A549 (cell line): ENCODE results near the gene CAPNS2. TPM values are rescaled to one million over a fixed set of nuclear protein-coding genes. Genes with fewer than 3 reads are reported as not detected.

Experiments used
- ATAC-seq, 2 experiments: fragments of 200-7000 bp in 1 of 2; fragments of >200 bp in 1 of 2; cut with Nextera tagmentation in 1 of 2; cut with Tn5 transposase in 1 of 2; 3 replicates each; pipeline versions ENCODE4 v1.8.0 to v1.9.1; 2018 to 2020; ENCODE audit warnings: mild to moderate bottlenecking in 1 of 2, moderate library complexity in 1 of 2
- CTCF ChIA-PET: fragments of 300-600 bp; sonication (Branson Sonifier 250); formaldehyde crosslinking; extraction: SDS; loops from one replicate; lab custom pipeline; 2021; ENCODE audit warnings: antibody characterized with exemption, inconsistent platforms; lab: Yijun Ruan, JAX
- POLR2A ChIA-PET: fragments of 350-600 bp; formaldehyde crosslinking; extraction: SDS; loops from one replicate; lab custom pipeline; 2021; ENCODE audit warnings: antibody characterized with exemption, inconsistent platforms; lab: Yijun Ruan, JAX
- DNase-seq, 2 experiments: peaks; one replicate each; pipeline versions ENCODE4 v3.0.0 to v3.0.0-alpha.2; 2011 to 2016; ENCODE audit warnings: low read depth in 1 of 2, low spot score in 1 of 2
- FAIRE-seq: peaks from 2 replicates; lab custom pipeline; 2011; peaks lifted over from hg19 to GRCh38; lab: Jason Lieb, UNC
- H3K27ac ChIP-seq, 2 experiments: fragments of >200 bp; sonication (Bioruptor Twin); formaldehyde crosslinking; 3 replicates each; pipeline ENCODE4 v1.5.1; 2016 to 2017
- H3K4me1 ChIP-seq: fragments of >200 bp; sonication (Bioruptor Twin); formaldehyde crosslinking; 3 replicates; pipeline ENCODE4 v1.6.1; 2016
- H3K4me2 ChIP-seq: fragments of >200 bp; sonication (Bioruptor Twin); formaldehyde crosslinking; 3 replicates; pipeline ENCODE4 v1.6.1; 2016
- H3K4me3 ChIP-seq: fragments of >200 bp; sonication (Bioruptor Twin); formaldehyde crosslinking; 3 replicates; pipeline ENCODE4 v1.5.1; 2016
- H3K9me3 ChIP-seq: fragments of >200 bp; sonication (Bioruptor Twin); formaldehyde crosslinking; 3 replicates; pipeline ENCODE4 v1.6.1; 2016
- BCL3 ChIP-seq: fragments of >200 bp; sonication (Bioruptor Twin); formaldehyde crosslinking; IDR thresholded peaks from 3 replicates; pipeline ENCODE4 v1.6.1; 2016
- BHLHE40 ChIP-seq: IDR thresholded peaks from 2 replicates; pipeline ENCODE4 v1.6.1; 2012; ENCODE audit warnings: low read depth, low read length, inconsistent platforms
- CBX8 ChIP-seq: fragments of 200-600 bp; sonication (generic); IDR thresholded peaks from 2 replicates; pipeline ENCODE4 v1.6.1; 2016
- CHD4 ChIP-seq: fragments of 200-600 bp; sonication (generic); IDR thresholded peaks from 2 replicates; pipeline ENCODE4 v1.6.1; 2016; ENCODE audit warnings: antibody characterized with exemption, mild to moderate bottlenecking, borderline replicate concordance
- EP300 ChIP-seq, 2 experiments: fragments of >200 bp; sonication (Bioruptor Twin); formaldehyde crosslinking; IDR thresholded peaks; 2 replicates in 1 of 2; 3 replicates in 1 of 2; pipeline ENCODE4 v1.6.1; 2016 to 2017
- ESRRA ChIP-seq: fragments of 150-350 bp; IDR thresholded peaks from 2 replicates; pipeline ENCODE4 v1.6.1; 2014; ENCODE audit warnings: mild to moderate bottlenecking, low read length, borderline replicate concordance
- FOSB ChIP-seq: fragments of 250-450 bp; sonication (Bioruptor Pico); IDR thresholded peaks from 2 replicates; pipeline ENCODE4 v1.5.0; 2020; ENCODE audit warnings: mild to moderate bottlenecking, moderate library complexity
- FOSL2 ChIP-seq, 2 experiments: fragments of 450-650 bp in 1 of 2; fragments of >200 bp in 1 of 2; sonication (Bioruptor Twin) in 1 of 2; formaldehyde crosslinking; IDR thresholded peaks; 2 replicates each; pipeline versions ENCODE4 v1.5.0 to v1.6.1; 2016 to 2020; ENCODE audit warnings: mild to moderate bottlenecking in 1 of 2, moderate library complexity in 1 of 2
- GATA3 ChIP-seq: IDR thresholded peaks from 2 replicates; pipeline ENCODE4 v1.6.1; 2012; ENCODE audit warnings: borderline replicate concordance
- HES2 ChIP-seq: fragments of >200 bp; sonication (Bioruptor Twin); formaldehyde crosslinking; IDR thresholded peaks from 2 replicates; pipeline ENCODE4 v1.6.1; 2016
- HMGXB4 ChIP-seq: fragments of 250-450 bp; sonication (Bioruptor Pico); IDR thresholded peaks from 2 replicates; pipeline ENCODE4 v1.5.0; 2021; ENCODE audit warnings: mild to moderate bottlenecking, moderate library complexity, borderline replicate concordance
- KDM1A ChIP-seq: fragments of 200-600 bp; sonication (generic); IDR thresholded peaks from 2 replicates; pipeline ENCODE4 v1.6.1; 2016; ENCODE audit warnings: low read depth, mild to moderate bottlenecking
- MAX ChIP-seq: IDR thresholded peaks from 2 replicates; pipeline ENCODE4 v1.6.1; 2012
- MYC ChIP-seq: IDR thresholded peaks from 2 replicates; pipeline ENCODE4 v1.6.1; 2012; ENCODE audit warnings: mild to moderate bottlenecking, inconsistent platforms, low read length, improper control_type of control experiment, borderline replicate concordance
- NPAS2 ChIP-seq: fragments of 250-450 bp; sonication (Bioruptor Pico); IDR thresholded peaks from 2 replicates; pipeline ENCODE4 v1.8.0; 2022; ENCODE audit warnings: mild to moderate bottlenecking, moderate library complexity, borderline replicate concordance
- POLR2A ChIP-seq: IDR thresholded peaks from 2 replicates; pipeline ENCODE4 v1.6.1; 2012; ENCODE audit warnings: mild to moderate bottlenecking, low read length
- RFX5 ChIP-seq: fragments of 450-650 bp; IDR thresholded peaks from 2 replicates; pipeline ENCODE4 v1.7.1; 2014; ENCODE audit warnings: antibody characterized with exemption, mild to moderate bottlenecking, moderate library complexity
- SMC3 ChIP-seq: fragments of >200 bp; sonication (Bioruptor Twin); formaldehyde crosslinking; IDR thresholded peaks from 3 replicates; pipeline ENCODE4 v1.6.1; 2018; ENCODE audit warnings: inconsistent platforms
- ZC3H11A ChIP-seq: fragments of 450-650 bp; IDR thresholded peaks from 2 replicates; pipeline ENCODE4 v1.6.1; 2014; ENCODE audit warnings: antibody characterized with exemption, mild to moderate bottlenecking
- ZNF302 ChIP-seq: fragments of 250-450 bp; sonication (Bioruptor Pico); IDR thresholded peaks from 2 replicates; pipeline ENCODE4 v1.9.0; 2021; ENCODE audit warnings: inconsistent platforms, mild to moderate bottlenecking, moderate library complexity
- ZSCAN20 ChIP-seq: fragments of 250-450 bp; sonication (Bioruptor Pico); IDR thresholded peaks from 2 replicates; pipeline ENCODE4 v1.8.0; 2022; ENCODE audit warnings: mild to moderate bottlenecking, moderate library complexity
- WGBS: methylation state at CpG from one replicate; pipeline ENCODE4 v1.1.6; 2017; ENCODE audit errors: missing lambda C conversion rate; 5-methylcytosine and 5-hydroxymethylcytosine counted together
- polyA minus RNA-seq: library from RNA; depleted of rRNA, polyadenylated mRNA; stranded (reverse); fragments of >200 nt; gene quantifications from 2 replicates; pipeline ENCODE4 v1.2.3, GENCODE V29; 2011; rRNA and poly(A)+ RNA removed
- polyA plus RNA-seq, 4 experiments: library from polyadenylated mRNA; depleted of rRNA in 3 of 4; stranded (reverse); fragments of >200 nt; fragmentation: RNase III in 1 of 4; extraction: RNeasy Plus Mini Kit Qiagen cat#74134 plus additional on column Dnase treatment in 1 of 4; gene quantifications; 2 replicates in 3 of 4; 3 replicates in 1 of 4; pipeline ENCODE4 v1.2.3, GENCODE V29; 2011 to 2017

CAPNS2 gene
- polyA plus RNA-seq (2011; rRNA removed) (not detected in 2 replicates), polyA plus RNA-seq (2017; fragmentation: RNase III; extraction: RNeasy Plus Mini Kit Qiagen cat#74134 plus additional on column Dnase treatment) (not detected in 3 replicates), polyA minus RNA-seq (0.34 and 0.79 TPM in 2 replicates)
- not detected in 2 replicates for polyA plus RNA-seq (2012; cell fraction: cytosol; rRNA removed)
- polyA plus RNA-seq (2012; cell fraction: nucleus; rRNA removed) = 0.10 and 0.13 TPM in 2 replicates

DNA sequence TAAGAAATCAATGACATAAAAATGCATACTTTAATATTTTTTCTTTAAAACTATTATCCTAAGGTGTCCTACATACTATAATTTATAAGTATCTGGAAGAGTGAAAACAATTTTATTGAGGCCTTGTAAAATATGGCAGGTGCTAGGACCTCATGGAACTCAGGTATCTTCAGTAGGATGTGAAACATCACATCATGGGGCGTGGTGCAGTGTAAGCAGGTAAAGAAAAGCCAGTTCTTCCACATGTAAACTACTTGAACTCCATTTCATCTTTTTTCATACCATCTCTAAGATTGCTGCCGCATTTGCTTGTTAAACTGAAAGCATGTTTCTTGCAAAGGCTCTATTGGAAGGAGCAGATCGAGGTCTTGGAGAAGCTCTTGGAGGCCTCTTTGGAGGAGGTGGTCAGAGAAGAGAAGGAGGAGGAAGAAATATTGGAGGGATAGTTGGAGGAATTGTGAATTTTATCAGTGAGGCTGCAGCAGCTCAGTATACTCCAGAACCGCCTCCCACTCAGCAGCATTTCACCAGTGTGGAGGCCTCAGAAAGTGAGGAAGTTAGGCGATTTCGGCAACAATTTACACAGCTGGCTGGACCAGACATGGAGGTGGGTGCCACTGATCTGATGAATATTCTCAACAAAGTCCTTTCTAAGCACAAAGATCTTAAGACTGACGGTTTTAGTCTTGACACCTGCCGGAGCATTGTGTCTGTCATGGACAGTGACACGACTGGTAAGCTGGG, at the start of gene CAPNS2:
Gene CAPNS2 (plus strand): TSS at position 253 of the 744 bp plus-strand sequence. CDS start 73 bp downstream, at position 326.
- DNase-seq = no peak
- H3K27ac ChIP-seq = no peak within 1 kb of the TSS
- TF ChIP-seq CBX8 = no peak
- no peak for TF ChIP-seq BHLHE40
- TF ChIP-seq NPAS2 (CRISPR knock-in tag) = no peak
- no peak for TF ChIP-seq EP300 (IDR thresholded peaks at IDR 0.05)
- no peak for TF ChIP-seq HMGXB4
- no peak for TF ChIP-seq GATA3
- TF ChIP-seq FOSL2 (IDR thresholded peaks at IDR 0.05) = no peak
- TF ChIP-seq FOSL2 (CRISPR knock-in tag; IDR thresholded peaks at IDR 0.05) = no peak
- TF ChIP-seq ESRRA = no peak
- TF ChIP-seq CHD4 = no peak
- no peak for TF ChIP-seq SMC3
- TF ChIP-seq MAX = no peak
- no peak for TF ChIP-seq POLR2A
- no peak for TF ChIP-seq FOSB (CRISPR knock-in tag)
- no peak for TF ChIP-seq HES2
- TF ChIP-seq BCL3 = no peak
- no peak for TF ChIP-seq ZSCAN20 (CRISPR knock-in tag)
- TF ChIP-seq, all 56 proteins: peak for 0
- H3K4me2 ChIP-seq = no peak within 1 kb of the TSS
- ChIA-PET CTCF (interaction anchor here (0.7 to 1.9 kb wide), 6 partner anchors 8 to 145 kb away, joined by 3 to 6 read pairs (median 3); no protein-coding TSS in a partner anchor), POLR2A (no interaction called here)
- H3K4me1 ChIP-seq = no peaks in the 10 kb centered on the region
- no peak within 1 kb of the TSS for H3K4me3 ChIP-seq
- FAIRE-seq (no peak), ATAC-seq (no peak)
- 80% methylated on average over 9 of the region's 9 CpGs for WGBS
- no peaks in the 10 kb centered on the region for H3K9me3 ChIP-seq

DNA sequence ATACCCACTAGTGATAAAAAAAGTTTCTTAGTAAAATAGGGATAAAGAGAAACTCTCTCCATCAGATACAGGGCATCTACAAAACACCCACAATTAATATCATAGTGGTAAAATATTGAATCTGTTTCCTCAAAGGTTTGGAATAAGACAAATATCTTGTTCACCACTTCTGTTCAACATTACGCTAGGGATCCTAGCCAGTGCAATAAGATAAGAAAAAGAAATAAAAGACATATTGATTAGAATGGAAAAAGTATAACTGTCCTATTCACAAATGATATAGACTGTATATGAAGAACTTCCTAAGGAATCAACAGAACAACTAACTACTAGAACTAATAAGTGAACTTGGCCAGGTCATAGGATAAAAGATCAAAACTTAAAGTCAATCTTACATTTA, 44.7 kb upstream of the CAPNS2 start:
- no peaks in the 10 kb centered on the region for H3K9me3 ChIP-seq
- TF ChIP-seq RFX5 = no peak
- no peak for TF ChIP-seq ZC3H11A
- TF ChIP-seq ZNF302 (CRISPR knock-in tag) = no peak
- no peak for TF ChIP-seq CBX8
- no peak for TF ChIP-seq MYC
- TF ChIP-seq KDM1A = no peak
- DNase-seq (no peak), FAIRE-seq (no peak), ATAC-seq (no peak)
- H3K27ac ChIP-seq = no peak overlapping the region
- H3K4me3 ChIP-seq = no peak overlapping the region
- CTCF ChIA-PET = interaction anchor here (1.0 kb wide), 1 partner anchor 9 kb away, joined by 3 read pairs; no protein-coding TSS in a partner anchor
- POLR2A ChIA-PET = no interaction called here
- 26% methylated on average over 1 of the region's 1 CpG for WGBS
- H3K4me2 ChIP-seq = no peak overlapping the region
- H3K4me1 ChIP-seq = no peaks in the 10 kb centered on the region
